ENCODE measurements around the gene SLC44A1.

Gene SLC44A1

GRCh38 chr9:105431424-105432246, 187.2 kb downstream of the SLC44A1 start:
- DNase-seq (ENCODE audit: low spot score), result no peak

GRCh38 chr9:105432247-105432842, 187.9 kb downstream of the SLC44A1 start:
- DNase-seq (ENCODE audit: low spot score), result no peak

GRCh38 chr9:105435453-105435852, 191.0 kb downstream of the SLC44A1 start:
- DNase-seq (ENCODE audit: low spot score), result no peak

GRCh38 chr9:105436783-105437182, 192.3 kb downstream of the SLC44A1 start:
- DNase-seq (ENCODE audit: low spot score), result no peak

GRCh38 chr9:105437704-105438103, 193.3 kb downstream of the SLC44A1 start:
- no peak for DNase-seq (ENCODE audit: low spot score)

GRCh38 chr9:105438141-105438806, 193.8 kb downstream of the SLC44A1 start:
- DNase-seq (ENCODE audit: low spot score), result no peak

- no peak for DNase-seq (ENCODE audit: low spot score)
These were observed 195.0 kb downstream of the SLC44A1 start for GRCh38 chr9:105439428-105439827.

- no peak for DNase-seq (ENCODE audit: low spot score)
These were observed 197.2 kb downstream of the SLC44A1 start for GRCh38 chr9:105441616-105442160.

- DNase-seq (ENCODE audit: low spot score), result no peak
These were observed 198.7 kb downstream of the SLC44A1 start for GRCh38 chr9:105443121-105443520.

- no peak for DNase-seq (ENCODE audit: low spot score)
These were observed 199.7 kb downstream of the SLC44A1 start for GRCh38 chr9:105444130-105444529.

- DNase-seq (ENCODE audit: low spot score), result no peak
These were observed 200.9 kb downstream of the SLC44A1 start for GRCh38 chr9:105445203-105445881.

GRCh38 chr9:105447386-105447813, 202.9 kb downstream of the SLC44A1 start:
- DNase-seq (ENCODE audit: low spot score), result no peak

- DNase-seq (ENCODE audit: low spot score), result peak; percentile 93
These were observed 203.7 kb downstream of the SLC44A1 start, which contains the start of gene FSD1L for GRCh38 chr9:105447814-105448812. Gene FSD1L, plus strand, starts transcription at chr9:105448034. Its CDS starts 187 bp downstream, at chr9:105448221.

GRCh38 chr9:105449081-105449480, 204.6 kb downstream of the SLC44A1 start:
- DNase-seq (ENCODE audit: low spot score), result no peak

- no peak for DNase-seq (ENCODE audit: low spot score)
These were observed 207.7 kb downstream of the SLC44A1 start for GRCh38 chr9:105452185-105452584.

- no peak for DNase-seq (ENCODE audit: low spot score)
These were observed 211.5 kb downstream of the SLC44A1 start for GRCh38 chr9:105455836-105456475.

- DNase-seq (ENCODE audit: low spot score), result no peak
These were observed 213.3 kb downstream of the SLC44A1 start for GRCh38 chr9:105457560-105458294.

- no peak for DNase-seq (ENCODE audit: low spot score)
These were observed 214.0 kb downstream of the SLC44A1 start for GRCh38 chr9:105458404-105458803.

GRCh38 chr9:105459336-105459735, 214.9 kb downstream of the SLC44A1 start:
- no peak for DNase-seq (ENCODE audit: low spot score)
